Liver (tissue), 9 donors: ENCODE results near the gene GRID2IP. TPM values are rescaled to one million over a fixed set of nuclear protein-coding genes. Genes with fewer than 3 reads are reported as not detected.

Source experiments
- DNase-seq: peaks from one replicate; pipeline ENCODE4 v3.0.0-alpha.2; 2017; ENCODE audit warnings: low spot score
- H3K27ac ChIP-seq, 2 donors: one replicate each; pipeline ENCODE4 v1.7.0; 2013; ENCODE audit warnings: inconsistent platforms in 2 of 2, low read length in 2 of 2, control low read depth in 1 of 2, low read depth in 1 of 2, mild to moderate bottlenecking in 1 of 2
- H3K27me3 ChIP-seq, 4 donors: one replicate each; pipeline versions ENCODE4 v1.6.1 to v1.7.0; 2013; ENCODE audit warnings: low read length in 3 of 4, inconsistent platforms in 1 of 4, mild to moderate bottlenecking in 1 of 4, moderate library complexity in 1 of 4; ENCODE audit not compliant: control insufficient read depth in 4 of 4, insufficient read depth in 4 of 4
- H3K36me3 ChIP-seq, 4 donors: one replicate each; pipeline versions ENCODE4 v1.6.1 to v1.7.0; 2013; ENCODE audit warnings: low read length in 3 of 4, mild to moderate bottlenecking in 3 of 4, low read depth in 1 of 4, moderate library complexity in 1 of 4; ENCODE audit not compliant: control insufficient read depth in 4 of 4, insufficient read depth in 3 of 4
- H3K4me1 ChIP-seq, 4 donors: one replicate each; pipeline versions ENCODE4 v1.6.1 to v1.7.0; 2013; ENCODE audit warnings: low read length in 3 of 4, mild to moderate bottlenecking in 3 of 4, moderate library complexity in 1 of 4; ENCODE audit not compliant: control insufficient read depth in 4 of 4, insufficient read depth in 4 of 4
- H3K4me3 ChIP-seq, 3 donors: one replicate each; pipeline versions ENCODE4 v1.6.1 to v1.7.0; 2013; ENCODE audit warnings: low read length in 3 of 3, control low read depth in 1 of 3, low read depth in 1 of 3, mild to moderate bottlenecking in 1 of 3
- H3K9ac ChIP-seq, 2 donors: one replicate each; pipeline ENCODE4 v1.7.0; 2013; ENCODE audit warnings: low read length in 2 of 2, mild to moderate bottlenecking in 2 of 2, moderate library complexity in 2 of 2, control low read depth in 1 of 2, low read depth in 1 of 2
- H3K9me3 ChIP-seq, 4 donors: one replicate each; pipeline versions ENCODE4 v1.6.1 to v1.7.0; 2013; ENCODE audit warnings: low read length in 3 of 4; ENCODE audit not compliant: control insufficient read depth in 4 of 4
- EGR1 ChIP-seq, 2 donors: IDR thresholded peaks; 2 replicates each; pipeline ENCODE4 v1.6.1; 2016 to 2018; ENCODE audit warnings: antibody characterized with exemption in 2 of 2, low read depth in 2 of 2
- FOXA2 ChIP-seq: IDR thresholded peaks from 2 replicates; pipeline ENCODE4 v1.6.1; 2016; ENCODE audit warnings: antibody characterized with exemption
- GABPA ChIP-seq, 2 donors: IDR thresholded peaks in 1 of 2; conservative IDR thresholded peaks in 1 of 2; 2 replicates each; pipeline ENCODE4 v1.6.1; 2016; ENCODE audit warnings: antibody characterized with exemption in 2 of 2, mild to moderate bottlenecking in 1 of 2, moderate library complexity in 1 of 2
- HNF4A ChIP-seq, 2 donors: conservative IDR thresholded peaks; 2 replicates each; pipeline ENCODE4 v1.6.1; 2016; ENCODE audit warnings: antibody characterized with exemption in 2 of 2, mild to moderate bottlenecking in 2 of 2
- HNF4G ChIP-seq: IDR thresholded peaks from 2 replicates; pipeline ENCODE4 v1.6.1; 2016; ENCODE audit warnings: antibody characterized with exemption
- JUND ChIP-seq, 2 donors: IDR thresholded peaks; 2 replicates each; pipeline ENCODE4 v1.6.1; 2016; ENCODE audit warnings: antibody characterized with exemption in 2 of 2
- NR2F2 ChIP-seq: IDR thresholded peaks from 2 replicates; pipeline ENCODE4 v1.6.1; 2016; ENCODE audit warnings: antibody characterized with exemption
- RAD21 ChIP-seq, 2 donors: IDR thresholded peaks; 2 replicates each; pipeline ENCODE4 v1.6.1; 2016; ENCODE audit warnings: antibody characterized with exemption in 2 of 2, mild to moderate bottlenecking in 2 of 2
- RXRA ChIP-seq, 2 donors: IDR thresholded peaks; 2 replicates each; pipeline ENCODE4 v1.6.1; 2017 to 2018; ENCODE audit warnings: antibody characterized with exemption in 2 of 2, mild to moderate bottlenecking in 1 of 2
- SP1 ChIP-seq: IDR thresholded peaks from 2 replicates; pipeline ENCODE4 v1.6.1; 2018; ENCODE audit warnings: antibody characterized with exemption, mild to moderate bottlenecking
- TAF1 ChIP-seq: conservative IDR thresholded peaks from 2 replicates; pipeline ENCODE4 v1.6.1; 2016; ENCODE audit warnings: antibody characterized with exemption, mild to moderate bottlenecking
- YY1 ChIP-seq: IDR thresholded peaks from 2 replicates; pipeline ENCODE4 v1.6.1; 2016; ENCODE audit warnings: antibody characterized with exemption, mild to moderate bottlenecking
- WGBS: extraction: QIAGEN DNeasy Blood & Tissue Kit; methylation state at CpG from one replicate; pipeline ENCODE4 v1.1.7; 2013; 5-methylcytosine and 5-hydroxymethylcytosine counted together
- polyA plus RNA-seq, 2 donors: library from polyadenylated mRNA; stranded (reverse) in 1 of 2; unstranded in 1 of 2; fragments of 200-250 nt in 1 of 2; fragments of >200 nt in 1 of 2; fragmentation: Nextera tagmentation in 1 of 2; extraction: Ambion mirVana in 1 of 2; gene quantifications; one replicate each; pipeline versions ENCODE4 v1.2.1 to v1.2.3, GENCODE V29; 2013 to 2015
- total RNA-seq, 2 donors: library from RNA; depleted of rRNA; stranded (reverse); fragments of >200 nt; gene quantifications; one replicate each; pipeline ENCODE4 v1.2.3, GENCODE V29; 2014
- TF ChIP-seq, protein P1 (sequence below): IDR thresholded peaks from 2 replicates; pipeline ENCODE4 v1.6.1; 2016; ENCODE audit warnings: antibody characterized with exemption
- TF ChIP-seq, protein P2 (sequence below): IDR thresholded peaks from 2 replicates; pipeline ENCODE4 v1.6.1; 2016; ENCODE audit warnings: antibody characterized with exemption
- TF ChIP-seq, protein P3 (sequence below): IDR thresholded peaks from 2 replicates; pipeline ENCODE4 v1.6.1; 2016; ENCODE audit warnings: antibody characterized with exemption, mild to moderate bottlenecking
- TF ChIP-seq, protein P4 (sequence below): IDR thresholded peaks from 2 replicates; pipeline ENCODE4 v1.6.1; 2016; ENCODE audit warnings: antibody characterized with exemption
- TF ChIP-seq, protein P5 (sequence below): fragments of 150-350 bp; IDR thresholded peaks from 2 replicates; pipeline ENCODE4 v1.5.1; 2017; ENCODE audit warnings: improper control_type of control experiment, low read depth, low read length; ENCODE audit not compliant: missing input control
- donor health status: healthy.
- donor health status: healthy.
- donor health status: healthy.
- donor health status: healthy.
- donor health status: healthy.

The GRID2IP gene
- total and polyA plus RNA-seq, 4 donors = 0.05 to 0.08 TPM; not detected in 2

DNA sequence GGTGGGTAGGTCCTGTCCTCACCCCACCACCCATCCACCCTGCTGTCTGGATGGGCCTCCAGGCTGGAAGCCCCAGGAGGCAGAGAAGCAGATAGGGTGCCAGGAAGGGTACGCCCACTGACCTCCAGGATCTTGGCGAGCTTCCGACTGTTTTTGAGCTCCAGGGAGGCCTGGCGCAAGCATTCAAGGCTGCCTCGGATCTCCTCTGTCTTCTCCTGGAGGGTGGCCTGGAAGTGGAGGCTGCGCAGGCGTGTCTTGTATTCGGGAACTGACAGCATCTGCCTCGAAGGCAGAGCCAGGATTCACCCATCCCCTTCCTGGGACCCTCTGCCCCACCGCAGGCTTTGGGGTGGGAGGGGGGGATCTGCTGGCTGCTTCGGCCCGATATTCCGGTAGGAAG is 48.4 kb downstream of the GRID2IP start:
- TF ChIP-seq HNF4A (conservative IDR thresholded peaks at IDR 0.05) (no peak), RAD21 (IDR thresholded peaks at IDR 0.05) (no peak), YY1 (no peak), RXRA (IDR thresholded peaks at IDR 0.05) (no peak), JUND (IDR thresholded peaks at IDR 0.05) (no peak), TAF1 (no peak), HNF4G (no peak)
- TF ChIP-seq, protein P1, sequence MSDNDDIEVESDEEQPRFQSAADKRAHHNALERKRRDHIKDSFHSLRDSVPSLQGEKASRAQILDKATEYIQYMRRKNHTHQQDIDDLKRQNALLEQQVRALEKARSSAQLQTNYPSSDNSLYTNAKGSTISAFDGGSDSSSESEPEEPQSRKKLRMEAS = no peak
- TF ChIP-seq, protein P2, sequence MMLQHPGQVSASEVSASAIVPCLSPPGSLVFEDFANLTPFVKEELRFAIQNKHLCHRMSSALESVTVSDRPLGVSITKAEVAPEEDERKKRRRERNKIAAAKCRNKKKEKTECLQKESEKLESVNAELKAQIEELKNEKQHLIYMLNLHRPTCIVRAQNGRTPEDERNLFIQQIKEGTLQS = no peak
- TF ChIP-seq, protein P3, sequence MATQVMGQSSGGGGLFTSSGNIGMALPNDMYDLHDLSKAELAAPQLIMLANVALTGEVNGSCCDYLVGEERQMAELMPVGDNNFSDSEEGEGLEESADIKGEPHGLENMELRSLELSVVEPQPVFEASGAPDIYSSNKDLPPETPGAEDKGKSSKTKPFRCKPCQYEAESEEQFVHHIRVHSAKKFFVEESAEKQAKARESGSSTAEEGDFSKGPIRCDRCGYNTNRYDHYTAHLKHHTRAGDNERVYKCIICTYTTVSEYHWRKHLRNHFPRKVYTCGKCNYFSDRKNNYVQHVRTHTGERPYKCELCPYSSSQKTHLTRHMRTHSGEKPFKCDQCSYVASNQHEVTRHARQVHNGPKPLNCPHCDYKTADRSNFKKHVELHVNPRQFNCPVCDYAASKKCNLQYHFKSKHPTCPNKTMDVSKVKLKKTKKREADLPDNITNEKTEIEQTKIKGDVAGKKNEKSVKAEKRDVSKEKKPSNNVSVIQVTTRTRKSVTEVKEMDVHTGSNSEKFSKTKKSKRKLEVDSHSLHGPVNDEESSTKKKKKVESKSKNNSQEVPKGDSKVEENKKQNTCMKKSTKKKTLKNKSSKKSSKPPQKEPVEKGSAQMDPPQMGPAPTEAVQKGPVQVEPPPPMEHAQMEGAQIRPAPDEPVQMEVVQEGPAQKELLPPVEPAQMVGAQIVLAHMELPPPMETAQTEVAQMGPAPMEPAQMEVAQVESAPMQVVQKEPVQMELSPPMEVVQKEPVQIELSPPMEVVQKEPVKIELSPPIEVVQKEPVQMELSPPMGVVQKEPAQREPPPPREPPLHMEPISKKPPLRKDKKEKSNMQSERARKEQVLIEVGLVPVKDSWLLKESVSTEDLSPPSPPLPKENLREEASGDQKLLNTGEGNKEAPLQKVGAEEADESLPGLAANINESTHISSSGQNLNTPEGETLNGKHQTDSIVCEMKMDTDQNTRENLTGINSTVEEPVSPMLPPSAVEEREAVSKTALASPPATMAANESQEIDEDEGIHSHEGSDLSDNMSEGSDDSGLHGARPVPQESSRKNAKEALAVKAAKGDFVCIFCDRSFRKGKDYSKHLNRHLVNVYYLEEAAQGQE = no peak
- Histone ChIP-seq H3K27me3 (no peaks in the 10 kb centered on the region), H3K36me3 (no peaks in the 10 kb centered on the region), H3K27ac (no peak overlapping the region), H3K4me1 (peaks cover 0 to 9% (median 7%) of the 10 kb centered on the region in 4 donors), H3K9me3 (no peaks in the 10 kb centered on the region), H3K4me3 (peak overlapping the region in 1 of 3 donors; percentile 70), H3K9ac (no peak overlapping the region)
- WGBS = 49% methylated on average over 13 of the region's 13 CpGs
- DNase-seq = no peak

DNA sequence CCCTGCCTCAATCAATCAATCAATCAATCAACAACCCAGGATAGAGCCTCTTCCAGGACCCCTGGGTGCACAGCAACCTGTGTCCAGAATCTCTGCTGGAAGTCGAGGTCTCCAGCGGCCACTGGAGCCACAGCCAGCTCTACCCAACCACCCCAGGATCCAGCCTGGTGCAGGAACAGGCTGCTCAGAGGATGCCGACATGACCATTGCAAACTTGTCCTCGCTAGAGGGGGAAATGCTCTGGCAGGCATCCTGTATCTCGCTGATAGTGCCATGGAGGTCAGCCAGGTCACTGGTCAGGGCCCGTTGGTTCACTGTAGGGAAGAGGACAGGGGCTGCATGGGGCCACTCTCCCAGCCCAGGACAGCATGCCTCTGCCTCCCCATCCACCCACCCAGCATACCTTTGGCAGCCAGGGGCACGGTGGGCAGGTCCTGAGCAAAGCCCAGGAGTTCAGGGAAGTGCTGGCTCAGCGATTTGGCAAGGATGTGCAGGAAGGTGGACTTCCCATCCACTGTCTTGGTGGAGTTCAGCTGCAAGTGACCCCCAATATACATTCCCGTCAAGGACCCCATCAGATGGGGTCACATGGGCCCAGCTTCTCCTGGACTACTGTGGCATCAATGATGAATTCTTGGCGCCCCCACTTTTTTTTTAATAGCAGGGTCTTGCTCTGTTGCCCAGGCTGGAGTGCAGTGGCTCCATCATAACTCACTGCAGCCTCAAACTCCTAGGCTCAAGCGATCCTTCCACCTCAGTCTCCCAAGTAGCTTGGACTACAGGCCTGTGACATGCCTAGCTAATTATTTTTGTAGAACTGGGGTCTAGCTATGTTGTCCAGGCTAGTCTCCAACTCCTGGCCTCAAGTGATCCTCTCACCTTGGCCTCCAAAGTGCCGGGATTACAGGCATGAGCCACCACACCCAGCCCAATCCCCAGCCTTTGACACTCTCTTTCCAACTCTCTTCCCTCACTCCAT is 49.4 kb downstream of the GRID2IP start:
- Histone ChIP-seq H3K4me1 (peaks cover 0 to 9% (median 7%) of the 10 kb centered on the region in 4 donors), H3K4me3 (no peak overlapping the region), H3K27me3 (no peaks in the 10 kb centered on the region), H3K9ac (no peak overlapping the region), H3K36me3 (no peaks in the 10 kb centered on the region), H3K9me3 (no peaks in the 10 kb centered on the region), H3K27ac (no peak overlapping the region)
- 85% methylated on average over 12 of the region's 12 CpGs for WGBS
- no peak for DNase-seq
- TF ChIP-seq GABPA (IDR thresholded peaks at IDR 0.05 in 1 of 2, conservative IDR thresholded peaks at IDR 0.05 in 1 of 2) = no peak
- TF ChIP-seq RXRA (IDR thresholded peaks at IDR 0.05) = no peak
- TF ChIP-seq TAF1 = no peak
- TF ChIP-seq, protein P3 = no peak
- TF ChIP-seq, protein P4, sequence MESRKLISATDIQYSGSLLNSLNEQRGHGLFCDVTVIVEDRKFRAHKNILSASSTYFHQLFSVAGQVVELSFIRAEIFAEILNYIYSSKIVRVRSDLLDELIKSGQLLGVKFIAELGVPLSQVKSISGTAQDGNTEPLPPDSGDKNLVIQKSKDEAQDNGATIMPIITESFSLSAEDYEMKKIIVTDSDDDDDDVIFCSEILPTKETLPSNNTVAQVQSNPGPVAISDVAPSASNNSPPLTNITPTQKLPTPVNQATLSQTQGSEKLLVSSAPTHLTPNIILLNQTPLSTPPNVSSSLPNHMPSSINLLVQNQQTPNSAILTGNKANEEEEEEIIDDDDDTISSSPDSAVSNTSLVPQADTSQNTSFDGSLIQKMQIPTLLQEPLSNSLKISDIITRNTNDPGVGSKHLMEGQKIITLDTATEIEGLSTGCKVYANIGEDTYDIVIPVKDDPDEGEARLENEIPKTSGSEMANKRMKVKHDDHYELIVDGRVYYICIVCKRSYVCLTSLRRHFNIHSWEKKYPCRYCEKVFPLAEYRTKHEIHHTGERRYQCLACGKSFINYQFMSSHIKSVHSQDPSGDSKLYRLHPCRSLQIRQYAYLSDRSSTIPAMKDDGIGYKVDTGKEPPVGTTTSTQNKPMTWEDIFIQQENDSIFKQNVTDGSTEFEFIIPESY = no peak
- no peak for TF ChIP-seq RAD21 (IDR thresholded peaks at IDR 0.05)
- no peak for TF ChIP-seq SP1
- TF ChIP-seq, protein P1 = no peak
- TF ChIP-seq, protein P5, sequence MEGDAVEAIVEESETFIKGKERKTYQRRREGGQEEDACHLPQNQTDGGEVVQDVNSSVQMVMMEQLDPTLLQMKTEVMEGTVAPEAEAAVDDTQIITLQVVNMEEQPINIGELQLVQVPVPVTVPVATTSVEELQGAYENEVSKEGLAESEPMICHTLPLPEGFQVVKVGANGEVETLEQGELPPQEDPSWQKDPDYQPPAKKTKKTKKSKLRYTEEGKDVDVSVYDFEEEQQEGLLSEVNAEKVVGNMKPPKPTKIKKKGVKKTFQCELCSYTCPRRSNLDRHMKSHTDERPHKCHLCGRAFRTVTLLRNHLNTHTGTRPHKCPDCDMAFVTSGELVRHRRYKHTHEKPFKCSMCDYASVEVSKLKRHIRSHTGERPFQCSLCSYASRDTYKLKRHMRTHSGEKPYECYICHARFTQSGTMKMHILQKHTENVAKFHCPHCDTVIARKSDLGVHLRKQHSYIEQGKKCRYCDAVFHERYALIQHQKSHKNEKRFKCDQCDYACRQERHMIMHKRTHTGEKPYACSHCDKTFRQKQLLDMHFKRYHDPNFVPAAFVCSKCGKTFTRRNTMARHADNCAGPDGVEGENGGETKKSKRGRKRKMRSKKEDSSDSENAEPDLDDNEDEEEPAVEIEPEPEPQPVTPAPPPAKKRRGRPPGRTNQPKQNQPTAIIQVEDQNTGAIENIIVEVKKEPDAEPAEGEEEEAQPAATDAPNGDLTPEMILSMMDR = no peak
- TF ChIP-seq YY1 = no peak
- no peak for TF ChIP-seq HNF4A (conservative IDR thresholded peaks at IDR 0.05)
- no peak for TF ChIP-seq HNF4G
- TF ChIP-seq FOXA2 = no peak
- no peak for TF ChIP-seq NR2F2
- TF ChIP-seq EGR1 (IDR thresholded peaks at IDR 0.05; ENCODE audit: low read depth in 2 of 2) = no peak
- TF ChIP-seq, protein P2 = no peak
- no peak for TF ChIP-seq JUND (IDR thresholded peaks at IDR 0.05)
